ENCODE measurements around the gene KLHDC7B. TPM values are rescaled to one million over a fixed set of nuclear protein-coding genes. Genes with fewer than 3 reads are reported as not detected.

KLHDC7B gene
- total and polyA plus RNA-seq, 2 donors (not counting 3 experiments of a cell fraction or from before 2014, with no cell fraction given): not detected

DNA sequence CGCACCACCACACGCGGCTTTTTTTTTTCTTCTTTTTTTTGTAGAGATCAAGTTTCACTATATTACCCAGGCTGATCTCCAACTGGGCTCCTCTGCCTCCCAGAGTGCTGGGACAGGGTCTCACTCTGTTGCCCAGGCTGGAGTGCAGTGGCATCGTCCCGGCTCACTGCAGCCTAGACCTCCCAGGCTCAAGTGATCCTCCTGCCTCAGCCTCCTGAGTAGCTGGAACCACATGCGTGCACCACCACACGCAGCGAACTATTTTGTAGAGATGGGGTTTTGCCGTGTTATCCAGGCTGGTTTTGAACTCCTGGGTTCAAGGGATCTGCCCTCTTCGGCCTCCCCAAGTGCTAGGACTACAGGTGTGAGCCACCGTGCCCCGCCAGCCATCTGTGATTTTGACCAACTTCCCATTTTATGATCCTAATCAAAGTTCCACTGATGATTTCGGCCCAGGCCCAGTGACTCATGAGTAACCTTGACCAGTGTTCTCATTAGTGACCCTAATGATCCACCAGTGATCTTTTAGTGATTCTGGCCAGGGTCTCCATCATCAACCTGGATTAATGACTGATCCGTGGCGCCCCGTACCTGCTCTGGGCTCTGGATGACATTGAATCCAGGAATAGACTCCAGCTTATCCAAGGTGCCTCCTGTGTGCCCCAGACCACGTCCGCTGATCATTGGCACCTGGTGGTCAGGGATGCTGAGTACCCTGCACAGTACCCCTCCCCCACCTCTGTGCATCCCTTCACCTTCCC lies 17.6 kb upstream of the KLHDC7B start:
- TF ChIP-seq EZH2 (IDR thresholded peaks at IDR 0.05; ENCODE audit: borderline replicate concordance, low read depth, low read length, severe bottlenecking): no peak
- TF ChIP-seq POLR2AphosphoS5 (IDR thresholded peaks at IDR 0.05; ENCODE audit: insufficient read depth, low read depth, low read length): no peak
- no peak for TF ChIP-seq FOS (IDR thresholded peaks at IDR 0.05; ENCODE audit: borderline replicate concordance, insufficient read depth, low read length)
- TF ChIP-seq, protein P1, sequence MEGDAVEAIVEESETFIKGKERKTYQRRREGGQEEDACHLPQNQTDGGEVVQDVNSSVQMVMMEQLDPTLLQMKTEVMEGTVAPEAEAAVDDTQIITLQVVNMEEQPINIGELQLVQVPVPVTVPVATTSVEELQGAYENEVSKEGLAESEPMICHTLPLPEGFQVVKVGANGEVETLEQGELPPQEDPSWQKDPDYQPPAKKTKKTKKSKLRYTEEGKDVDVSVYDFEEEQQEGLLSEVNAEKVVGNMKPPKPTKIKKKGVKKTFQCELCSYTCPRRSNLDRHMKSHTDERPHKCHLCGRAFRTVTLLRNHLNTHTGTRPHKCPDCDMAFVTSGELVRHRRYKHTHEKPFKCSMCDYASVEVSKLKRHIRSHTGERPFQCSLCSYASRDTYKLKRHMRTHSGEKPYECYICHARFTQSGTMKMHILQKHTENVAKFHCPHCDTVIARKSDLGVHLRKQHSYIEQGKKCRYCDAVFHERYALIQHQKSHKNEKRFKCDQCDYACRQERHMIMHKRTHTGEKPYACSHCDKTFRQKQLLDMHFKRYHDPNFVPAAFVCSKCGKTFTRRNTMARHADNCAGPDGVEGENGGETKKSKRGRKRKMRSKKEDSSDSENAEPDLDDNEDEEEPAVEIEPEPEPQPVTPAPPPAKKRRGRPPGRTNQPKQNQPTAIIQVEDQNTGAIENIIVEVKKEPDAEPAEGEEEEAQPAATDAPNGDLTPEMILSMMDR (IDR thresholded peaks at IDR 0.05; ENCODE audit: extremely low read depth in 1 of 2, insufficient read depth in 1 of 2, low read depth in 1 of 2, low read length in 2 of 2): no peak
- TF ChIP-seq POLR2A (IDR thresholded peaks at IDR 0.05; ENCODE audit: low read depth, low read length): no peak
- TF ChIP-seq JUN (IDR thresholded peaks at IDR 0.05; ENCODE audit: borderline replicate concordance, insufficient read depth, insufficient read length, low read depth): no peak
- no peak for TF ChIP-seq MYC (IDR thresholded peaks at IDR 0.05; ENCODE audit: low read depth, low read length)
- ChIA-PET POLR2A (no interaction called here), CTCF (interaction anchor here (0.7 to 1.5 kb wide), 3 partner anchors 13 to 34 kb away, joined by 3 read pairs; partner anchors contain the start of genes LMF2, NCAPH2 and SYCE3)
- FAIRE-seq (no peak), DNase-seq (ENCODE audit: low read depth, low spot score) (no peak)
- H3K4me2 ChIP-seq (ENCODE audit: insufficient read depth, low read length): no peak overlapping the region
- no peak overlapping the region for H3K9ac ChIP-seq (replicated peaks; ENCODE audit: extremely low read depth, insufficient read depth, low read length)
- H2AFZ ChIP-seq (ENCODE audit: low read depth, low read length): no peak overlapping the region
- peaks cover 10% of the 10 kb centered on the region for H3K79me2 ChIP-seq (ENCODE audit: control insufficient read depth, insufficient read depth, low read length)
- no peak overlapping the region for H3K27ac ChIP-seq (ENCODE audit: insufficient read depth, low read depth, low read length)
- dilution Hi-C loops (cut with MboI; ENCODE audit: extremely low pct_ligation_motif_present, low sequenced_read_pairs): no loop called here
- peaks cover 3 to 13% of the 10 kb centered on the region in 2 experiments for H3K27me3 ChIP-seq (ENCODE audit: control insufficient read depth in 2 of 2, insufficient read depth in 2 of 2, low read length in 2 of 2)
- no TSS peak for BruUV-seq (replicated peaks)
- no peaks in the 10 kb centered on the region for H4K20me1 ChIP-seq (replicated peaks; ENCODE audit: control insufficient read depth, extremely low read depth, insufficient read depth, low read length)
- H3K36me3 ChIP-seq (ENCODE audit: control insufficient read depth in 2 of 2, extremely low read depth in 1 of 2, insufficient read depth in 2 of 2, low read length in 2 of 2): peaks cover 0 to 7% of the 10 kb centered on the region in 2 experiments
- no peaks in the 10 kb centered on the region for H3K9me1 ChIP-seq (replicated peaks; ENCODE audit: control insufficient read depth, extremely low read depth, insufficient read depth, low read length)
- no peaks in the 10 kb centered on the region for H3K9me3 ChIP-seq (replicated peaks; ENCODE audit: control insufficient read depth, insufficient read depth, low read length)
- H3K4me1 ChIP-seq (ENCODE audit: control insufficient read depth, extremely low read depth, insufficient read depth, low read length): peaks cover 30% of the 10 kb centered on the region
- intact Hi-C loops (cut with micrococcal nuclease): no loop called here
- H3K4me3 ChIP-seq (replicated peaks in 1 of 3; ENCODE audit: insufficient read depth in 1 of 3, low read depth in 1 of 3, low read length in 3 of 3): no peak overlapping the region

All from endothelial cell of umbilical vein (primary cell).